GM19438 (cell line): Measurements from ENCODE around the gene PDIA6.
A peak's percentile ranks its signal among the peaks of the same experiment; 100 is the strongest.

ENCODE experiments used
- ATAC-seq: cut with Tn5 transposase; IDR thresholded peaks from one replicate; pipeline ENCODE4 v1.9.1; 2021; ENCODE audit warnings: low read depth; ENCODE audit not compliant: unreplicated experiment

PDIA6 gene

GRCh38 chr2:10812362-10813162 lies at the start of gene PDIA6:
PDIA6 (minus strand) TSS chr2:10812785; CDS start chr2:10812696, 89 bp downstream.
- peak; percentile 80 for ATAC-seq

- ATAC-seq = no peak
Measured at GRCh38 chr2:10862330-10862729, 49.7 kb upstream of the PDIA6 start.

GRCh38 chr2:10861765-10862164 lies 49.2 kb upstream of the PDIA6 start:
- ATAC-seq = no peak

GRCh38 chr2:10860814-10861325 lies 48.3 kb upstream of the PDIA6 start:
- ATAC-seq = no peak

GRCh38 chr2:10860081-10860813 lies 47.7 kb upstream of the PDIA6 start:
- ATAC-seq = no peak

GRCh38 chr2:10859278-10859677 lies 46.7 kb upstream of the PDIA6 start:
- ATAC-seq = no peak

- ATAC-seq = no peak
Measured at GRCh38 chr2:10848541-10848940, 36.0 kb upstream of the PDIA6 start.

- ATAC-seq = no peak
Measured at GRCh38 chr2:10847008-10847407, 34.4 kb upstream of the PDIA6 start.

GRCh38 chr2:10846110-10846861 lies 33.7 kb upstream of the PDIA6 start:
- no peak for ATAC-seq

- ATAC-seq = no peak
Measured at GRCh38 chr2:10845640-10846039, 33.1 kb upstream of the PDIA6 start.

- ATAC-seq = no peak
Measured at GRCh38 chr2:10844097-10844496, 31.5 kb upstream of the PDIA6 start.

- no peak for ATAC-seq
Measured at GRCh38 chr2:10842506-10842905, 29.9 kb upstream of the PDIA6 start.

- ATAC-seq = no peak
Measured at GRCh38 chr2:10841547-10842219, 29.1 kb upstream of the PDIA6 start.

GRCh38 chr2:10839813-10840212 lies 27.2 kb upstream of the PDIA6 start:
- ATAC-seq = no peak

- no peak for ATAC-seq
Measured at GRCh38 chr2:10838734-10839133, 26.1 kb upstream of the PDIA6 start.

GRCh38 chr2:10837298-10838266 lies 25.0 kb upstream of the PDIA6 start:
- ATAC-seq = no peak

GRCh38 chr2:10835052-10835970 lies 22.7 kb upstream of the PDIA6 start:
- peak; percentile 75 for ATAC-seq

- ATAC-seq = no peak
Measured at GRCh38 chr2:10834068-10834655, 21.6 kb upstream of the PDIA6 start.
